ENCODE data around the gene ZNF275. TPM values are rescaled to one million over a fixed set of nuclear protein-coding genes. Genes with fewer than 3 reads are reported as not detected.

The ZNF275 gene
- total RNA-seq, 1 donor from 2014 or later, result 5.1 TPM

- ATAC-seq (ENCODE audit: poor library complexity) (no peak), DNase-seq (no peak)
- intact Hi-C loops (cut with DNase I), result no loop called here
These were observed 13.6 kb downstream of the ZNF275 start for GRCh38 chrX:153347530-153347929.

GRCh38 chrX:153348421-153348820 lies 14.5 kb downstream of the ZNF275 start:
- ATAC-seq (ENCODE audit: poor library complexity), result no peak
- intact Hi-C loops (cut with DNase I), result no loop called here
- no peak for DNase-seq

GRCh38 chrX:153349952-153350351 lies 16.0 kb downstream of the ZNF275 start:
- no peak for ATAC-seq (ENCODE audit: poor library complexity)
- DNase-seq, result no peak
- intact Hi-C loops (cut with DNase I), result no loop called here

GRCh38 chrX:153351981-153352380 lies 18.0 kb downstream of the ZNF275 start:
- DNase-seq (no peak), ATAC-seq (ENCODE audit: poor library complexity) (no peak)
- intact Hi-C loops (cut with DNase I), result no loop called here

GRCh38 chrX:153352858-153353257 lies 18.9 kb downstream of the ZNF275 start:
- intact Hi-C loops (cut with DNase I), result no loop called here
- DNase-seq (no peak), ATAC-seq (ENCODE audit: poor library complexity) (no peak)

GRCh38 chrX:153353416-153353815 lies 19.5 kb downstream of the ZNF275 start:
- no peak for ATAC-seq (ENCODE audit: poor library complexity)

GRCh38 chrX:153357877-153358276 lies 23.9 kb downstream of the ZNF275 start:
- intact Hi-C loops (cut with DNase I), result no loop called here
- ATAC-seq (ENCODE audit: poor library complexity), result no peak
- no peak for DNase-seq

More at GRCh38 chrX:153353416-153353815, 19.5 kb downstream of the ZNF275 start:
- intact Hi-C loops (cut with DNase I), result no loop called here
- DNase-seq, result no peak

- ATAC-seq (ENCODE audit: poor library complexity), result no peak
- DNase-seq, result no peak
- intact Hi-C loops (cut with DNase I), result no loop called here
These were observed 27.9 kb downstream of the ZNF275 start for GRCh38 chrX:153361781-153362397.

- intact Hi-C loops (cut with DNase I), result no loop called here
- no peak for ATAC-seq (ENCODE audit: poor library complexity)
- no peak for DNase-seq
These were observed 31.7 kb downstream of the ZNF275 start for GRCh38 chrX:153365670-153366069.

GRCh38 chrX:153366119-153366518 lies 32.2 kb downstream of the ZNF275 start:
- intact Hi-C loops (cut with DNase I), result no loop called here
- no peak for ATAC-seq (ENCODE audit: poor library complexity)
- DNase-seq, result no peak

GRCh38 chrX:153366878-153367538 lies 33.1 kb downstream of the ZNF275 start:
- intact Hi-C loops (cut with DNase I), result no loop called here
- DNase-seq (no peak), ATAC-seq (ENCODE audit: poor library complexity) (no peak)

- DNase-seq (no peak), ATAC-seq (ENCODE audit: poor library complexity) (no peak)
- intact Hi-C loops (cut with DNase I), result no loop called here
These were observed 36.5 kb downstream of the ZNF275 start for GRCh38 chrX:153370293-153371055.

- ATAC-seq (ENCODE audit: poor library complexity) (no peak), DNase-seq (no peak)
- intact Hi-C loops (cut with DNase I), result no loop called here
These were observed 37.3 kb downstream of the ZNF275 start for GRCh38 chrX:153371256-153371655.

- intact Hi-C loops (cut with DNase I), result no loop called here
- no peak for ATAC-seq (ENCODE audit: poor library complexity)
- DNase-seq, result no peak
These were observed 39.0 kb downstream of the ZNF275 start for GRCh38 chrX:153372949-153373348.

GRCh38 chrX:153374426-153374825 lies 40.5 kb downstream of the ZNF275 start:
- ATAC-seq (ENCODE audit: poor library complexity), result no peak
- no peak for DNase-seq
- intact Hi-C loops (cut with DNase I), result no loop called here

- no peak for DNase-seq
- ATAC-seq (ENCODE audit: poor library complexity), result no peak
- intact Hi-C loops (cut with DNase I), result no loop called here
These were observed 41.6 kb downstream of the ZNF275 start for GRCh38 chrX:153375571-153375970.

GRCh38 chrX:153377727-153378126 lies 43.8 kb downstream of the ZNF275 start:
- DNase-seq, result no peak
- ATAC-seq (ENCODE audit: poor library complexity), result no peak
- intact Hi-C loops (cut with DNase I), result no loop called here

GRCh38 chrX:153378607-153379006 lies 44.7 kb downstream of the ZNF275 start:
- intact Hi-C loops (cut with DNase I), result no loop called here
- no peak for ATAC-seq (ENCODE audit: poor library complexity)
- no peak for DNase-seq

GRCh38 chrX:153379508-153379907 lies 45.6 kb downstream of the ZNF275 start:
- intact Hi-C loops (cut with DNase I), result no loop called here
- DNase-seq (no peak), ATAC-seq (ENCODE audit: poor library complexity) (no peak)

GRCh38 chrX:153379971-153380581 lies 46.1 kb downstream of the ZNF275 start:
- intact Hi-C loops (cut with DNase I), result no loop called here
- peak; percentile 89 for ATAC-seq (ENCODE audit: poor library complexity)
- DNase-seq, result no peak

All from Right ventricle myocardium superior (tissue), 1 donor.